GM21390 (cell line): ENCODE measurements around the gene LRP1.

Source experiments
- ATAC-seq: cut with Tn5 transposase; IDR thresholded peaks from one replicate; pipeline ENCODE4 v1.9.1; 2021; ENCODE audit not compliant: unreplicated experiment

LRP1 gene

GRCh38 chr12:57208631-57209282, 80.5 kb downstream of the LRP1 start:
- ATAC-seq: no peak

DNA sequence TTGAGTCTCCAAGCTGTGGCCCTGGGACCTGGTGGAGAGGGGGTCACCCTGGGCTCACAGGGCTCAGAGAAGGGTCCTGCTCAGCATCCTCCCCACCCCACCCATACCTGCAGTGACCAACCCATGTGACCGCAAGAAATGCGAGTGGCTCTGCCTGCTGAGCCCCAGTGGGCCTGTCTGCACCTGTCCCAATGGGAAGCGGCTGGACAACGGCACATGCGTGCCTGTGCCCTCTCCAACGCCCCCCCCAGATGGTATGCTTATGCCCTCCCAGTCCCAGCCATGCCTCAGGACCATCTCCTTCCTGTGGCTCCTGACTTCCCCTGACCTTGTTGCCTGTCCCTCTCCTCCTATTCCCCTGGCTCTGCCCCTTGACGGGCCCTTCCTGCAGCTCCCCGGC, 81.6 kb downstream of the LRP1 start:
- ATAC-seq: no peak

DNA sequence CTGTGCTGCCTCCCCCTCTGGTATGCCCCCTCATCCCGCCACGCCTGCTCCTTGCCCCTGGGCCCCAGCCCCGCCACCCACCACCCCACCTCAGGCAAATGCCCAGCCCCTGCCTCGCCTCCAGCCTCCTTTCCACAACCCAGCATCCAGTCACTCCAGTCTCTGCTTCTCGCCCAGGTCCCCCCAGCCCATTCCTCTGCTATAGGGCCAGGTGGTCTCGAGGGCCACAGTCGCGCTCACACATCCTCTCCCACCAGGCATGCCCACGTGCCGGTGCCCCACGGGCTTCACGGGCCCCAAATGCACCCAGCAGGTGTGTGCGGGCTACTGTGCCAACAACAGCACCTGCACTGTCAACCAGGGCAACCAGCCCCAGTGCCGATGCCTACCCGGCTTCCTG, 82.2 kb downstream of the LRP1 start:
- ATAC-seq: no peak

DNA sequence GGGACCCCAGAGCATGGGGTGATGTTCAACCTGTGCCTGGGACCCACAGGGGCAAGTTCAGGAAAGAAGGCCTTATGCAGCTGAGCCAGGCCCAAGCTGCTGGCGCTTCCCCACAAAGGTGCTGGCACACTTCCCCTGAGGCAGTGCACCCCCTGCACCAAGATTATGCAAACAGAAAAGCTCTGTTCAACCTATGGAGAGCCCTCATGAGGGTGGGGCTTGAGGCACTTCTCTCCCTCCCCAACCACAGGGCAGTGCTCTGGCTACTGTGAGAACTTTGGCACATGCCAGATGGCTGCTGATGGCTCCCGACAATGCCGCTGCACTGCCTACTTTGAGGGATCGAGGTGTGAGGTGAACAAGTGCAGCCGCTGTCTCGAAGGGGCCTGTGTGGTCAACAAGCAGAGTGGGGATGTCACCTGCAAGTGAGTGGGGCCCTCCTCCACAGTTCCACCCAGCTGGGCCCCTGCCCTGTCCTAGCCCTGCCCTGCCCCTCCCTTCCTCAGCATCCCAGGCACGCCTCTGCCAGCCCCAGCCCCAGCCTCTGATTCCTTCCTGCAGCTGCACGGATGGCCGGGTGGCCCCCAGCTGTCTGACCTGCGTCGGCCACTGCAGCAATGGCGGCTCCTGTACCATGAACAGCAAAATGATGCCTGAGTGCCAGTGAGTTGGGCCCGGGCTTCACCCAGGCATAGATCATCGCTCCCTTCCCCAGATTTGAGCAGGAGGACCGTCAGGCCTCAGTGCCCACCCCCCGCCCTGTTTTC, 82.8 kb downstream of the LRP1 start:
- ATAC-seq: no peak

DNA sequence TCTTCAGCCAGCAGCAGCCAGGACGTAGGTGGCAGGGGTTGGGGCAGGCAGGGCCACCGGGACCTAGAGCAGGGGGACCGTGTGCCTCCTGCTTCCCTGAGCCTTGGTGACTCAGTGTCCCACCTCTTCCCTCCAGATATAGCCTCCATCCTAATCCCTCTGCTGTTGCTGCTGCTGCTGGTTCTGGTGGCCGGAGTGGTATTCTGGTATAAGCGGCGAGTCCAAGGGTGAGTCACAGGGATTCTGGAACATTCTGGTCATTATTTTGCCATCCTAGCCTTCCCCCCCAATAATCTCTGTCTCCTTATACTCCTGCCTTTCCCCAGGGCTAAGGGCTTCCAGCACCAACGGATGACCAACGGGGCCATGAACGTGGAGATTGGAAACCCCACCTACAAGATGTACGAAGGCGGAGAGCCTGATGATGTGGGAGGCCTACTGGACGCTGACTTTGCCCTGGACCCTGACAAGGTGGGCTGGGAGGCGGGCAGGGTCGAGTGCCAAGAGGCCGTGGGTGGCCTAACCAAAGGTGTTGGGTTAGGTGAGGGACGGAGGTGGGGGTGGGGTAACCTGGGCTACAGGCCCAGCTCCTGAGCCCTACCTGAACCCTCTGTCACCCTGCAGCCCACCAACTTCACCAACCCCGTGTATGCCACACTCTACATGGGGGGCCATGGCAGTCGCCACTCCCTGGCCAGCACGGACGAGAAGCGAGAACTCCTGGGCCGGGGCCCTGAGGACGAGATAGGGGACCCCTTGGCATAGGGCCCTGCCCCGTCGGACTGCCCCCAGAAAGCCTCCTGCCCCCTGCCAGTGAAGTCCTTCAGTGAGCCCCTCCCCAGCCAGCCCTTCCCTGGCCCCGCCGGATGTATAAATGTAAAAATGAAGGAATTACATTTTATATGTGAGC, 83.8 kb downstream of the LRP1 start:
- ATAC-seq: no peak

DNA sequence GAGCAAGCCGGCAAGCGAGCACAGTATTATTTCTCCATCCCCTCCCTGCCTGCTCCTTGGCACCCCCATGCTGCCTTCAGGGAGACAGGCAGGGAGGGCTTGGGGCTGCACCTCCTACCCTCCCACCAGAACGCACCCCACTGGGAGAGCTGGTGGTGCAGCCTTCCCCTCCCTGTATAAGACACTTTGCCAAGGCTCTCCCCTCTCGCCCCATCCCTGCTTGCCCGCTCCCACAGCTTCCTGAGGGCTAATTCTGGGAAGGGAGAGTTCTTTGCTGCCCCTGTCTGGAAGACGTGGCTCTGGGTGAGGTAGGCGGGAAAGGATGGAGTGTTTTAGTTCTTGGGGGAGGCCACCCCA, 84.4 kb downstream of the LRP1 start:
- ATAC-seq: no peak

DNA sequence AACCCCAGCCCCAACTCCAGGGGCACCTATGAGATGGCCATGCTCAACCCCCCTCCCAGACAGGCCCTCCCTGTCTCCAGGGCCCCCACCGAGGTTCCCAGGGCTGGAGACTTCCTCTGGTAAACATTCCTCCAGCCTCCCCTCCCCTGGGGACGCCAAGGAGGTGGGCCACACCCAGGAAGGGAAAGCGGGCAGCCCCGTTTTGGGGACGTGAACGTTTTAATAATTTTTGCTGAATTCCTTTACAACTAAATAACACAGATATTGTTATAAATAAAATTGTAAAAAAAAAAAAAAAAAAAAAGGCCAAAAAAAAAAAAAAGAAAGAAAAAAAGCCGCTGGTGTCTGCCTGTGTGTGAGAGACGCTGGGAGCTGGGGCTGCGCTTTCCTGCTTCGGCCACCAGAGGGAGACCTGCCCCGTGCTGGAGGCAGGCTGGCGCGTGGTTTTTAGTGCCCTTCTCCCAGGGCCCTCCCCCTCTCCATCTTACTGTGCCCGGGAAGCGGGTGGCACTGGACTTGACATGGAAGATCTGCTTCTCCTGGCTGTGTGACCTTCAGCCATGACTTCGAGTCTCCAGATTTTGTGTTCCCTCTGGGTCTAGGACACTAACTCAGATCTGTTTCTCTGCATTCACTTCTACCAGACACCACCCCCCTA, 84.9 kb downstream of the LRP1 start:
- ATAC-seq: peak; percentile 39

DNA sequence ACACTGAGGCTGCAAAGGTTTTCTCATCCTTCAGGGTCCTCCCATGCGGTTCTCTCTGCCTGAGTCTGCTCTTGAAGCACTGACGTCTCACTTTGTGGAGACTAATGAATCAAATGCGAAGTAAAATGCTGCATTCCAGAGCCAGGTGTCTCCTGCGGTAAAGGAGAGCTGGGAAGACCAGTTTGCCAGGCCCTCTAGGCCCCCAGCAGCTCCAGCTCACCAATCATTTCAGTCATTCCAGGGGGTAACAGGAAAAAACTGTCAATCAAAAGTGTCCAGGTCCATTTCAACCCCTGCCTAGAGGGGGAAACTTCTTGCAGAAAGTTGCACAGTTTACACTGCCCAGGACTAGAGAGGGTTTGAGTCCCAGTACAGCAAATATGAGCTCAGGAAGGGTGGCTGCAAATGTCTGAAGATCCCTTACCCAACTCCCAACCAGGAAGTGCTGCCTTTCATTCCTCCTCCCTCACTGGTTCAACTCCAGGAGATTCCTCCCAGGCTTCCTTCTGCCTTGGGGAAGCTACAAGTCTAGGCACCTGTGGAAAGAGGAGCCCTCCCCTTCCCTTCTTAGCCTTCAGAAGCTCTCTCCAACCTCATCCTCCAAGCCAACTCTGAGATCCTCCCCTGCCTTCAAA, 85.6 kb downstream of the LRP1 start:
- no peak for ATAC-seq

DNA sequence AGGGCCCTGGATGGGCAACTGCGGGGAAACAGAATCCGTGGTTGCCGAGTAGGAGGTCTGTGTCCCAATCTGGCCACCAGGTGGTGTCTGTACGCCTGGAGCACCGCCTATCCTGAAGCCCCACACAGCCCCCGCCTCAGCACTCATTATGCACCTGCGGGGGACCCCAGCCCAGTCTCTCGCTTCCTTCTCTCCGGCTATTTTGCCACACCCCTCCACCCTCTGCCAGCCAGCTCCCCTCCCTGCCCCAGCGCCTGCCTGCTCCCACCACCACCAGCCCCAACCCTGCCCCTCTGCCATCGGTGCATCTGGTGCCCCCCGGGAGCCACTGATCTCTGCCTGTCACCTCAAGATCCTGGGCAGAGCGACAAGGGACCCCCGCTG, 86.1 kb downstream of the LRP1 start:
- ATAC-seq: no peak

DNA sequence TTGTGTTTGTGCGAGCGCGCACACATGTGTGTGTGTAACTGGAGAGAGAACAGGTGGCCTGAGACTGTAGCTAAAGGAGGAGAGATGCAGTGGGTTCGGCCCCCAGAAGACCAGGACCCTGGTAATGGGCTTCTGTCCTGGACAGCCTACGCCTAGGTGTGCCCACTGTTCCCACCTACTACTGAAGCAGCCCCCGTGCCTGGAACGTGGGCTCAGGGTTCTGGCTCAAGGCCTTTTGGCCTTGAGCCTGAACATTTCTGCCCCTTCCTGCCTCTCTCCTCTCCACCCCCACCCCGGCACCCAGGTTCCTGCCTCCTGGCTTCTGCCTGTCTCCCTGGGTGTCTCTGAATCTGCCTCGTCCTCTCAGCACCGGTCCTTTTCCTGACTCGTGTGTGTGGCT, 86.8 kb downstream of the LRP1 start:
- ATAC-seq: no peak

DNA sequence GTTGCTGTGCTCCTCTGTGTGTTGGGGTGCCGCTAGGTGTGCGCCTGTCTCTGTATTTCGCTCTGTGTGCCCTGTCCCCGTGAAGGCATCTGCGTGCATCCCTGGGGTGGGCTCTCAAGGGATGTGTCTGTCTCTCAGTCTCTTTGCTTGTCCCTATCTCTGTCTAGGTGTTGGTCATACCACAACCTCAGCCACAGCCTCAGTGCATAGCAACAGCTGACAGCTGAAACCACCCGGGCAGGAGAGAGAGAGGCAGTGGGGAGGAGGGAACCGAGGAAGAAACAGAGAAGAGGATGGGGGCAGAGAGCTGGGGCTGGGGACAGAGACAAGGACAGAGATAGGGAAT, 87.4 kb downstream of the LRP1 start:
- no peak for ATAC-seq

- ATAC-seq: no peak
Observed at GRCh38 chr12:57216014-57216911, 88.0 kb downstream of the LRP1 start, which contains the start of gene NXPH4. NXPH4 (plus strand) TSS chr12:57216794; CDS start chr12:57216970, 176 bp downstream.

DNA sequence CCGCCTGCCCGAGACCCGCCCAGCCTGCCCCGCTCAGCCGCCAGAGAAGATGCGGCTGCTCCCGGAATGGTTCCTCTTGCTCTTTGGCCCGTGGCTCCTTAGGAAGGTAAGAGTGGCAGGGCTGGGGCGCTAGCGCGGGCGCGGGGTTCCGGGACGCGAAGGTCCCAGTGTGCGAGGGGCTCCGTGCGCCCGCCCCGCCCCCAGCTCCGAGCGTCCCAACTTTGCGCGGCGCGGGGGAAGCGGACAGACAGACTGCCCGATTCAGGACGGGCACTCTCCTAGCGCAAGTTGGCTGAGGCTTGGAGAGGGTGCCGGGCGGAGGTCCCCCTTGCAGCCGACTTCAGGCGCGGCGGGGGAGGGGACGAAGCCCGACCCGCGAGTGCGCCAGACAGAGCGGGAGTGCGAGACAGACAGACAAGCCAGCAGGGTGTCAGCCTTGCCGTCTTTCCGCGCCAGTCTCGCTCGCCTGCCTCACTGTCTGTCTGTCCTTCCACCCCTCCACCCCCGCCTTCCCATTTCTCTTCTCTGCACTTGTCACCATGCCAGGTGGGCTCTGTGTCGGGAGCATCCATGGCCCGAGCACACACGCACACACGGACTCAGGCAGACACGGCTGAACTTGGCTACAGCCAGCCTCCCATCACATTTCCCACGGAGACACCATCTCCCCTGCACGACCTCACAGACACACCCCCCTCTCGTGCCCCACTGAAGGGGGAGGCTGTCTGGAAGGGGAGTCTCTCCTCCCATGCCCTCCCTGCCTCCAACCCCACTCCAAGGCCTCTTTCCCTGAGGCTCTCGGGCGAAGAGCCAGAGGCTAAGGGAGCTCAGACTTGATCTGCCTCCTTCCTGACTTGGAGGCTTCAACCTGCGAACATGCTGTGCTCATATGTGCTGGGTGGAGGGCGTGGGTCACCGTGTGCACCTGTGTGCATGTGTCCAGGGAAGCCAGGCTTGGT, 88.9 kb downstream of the LRP1 start:
- no peak for ATAC-seq

- ATAC-seq: no peak
Observed at GRCh38 chr12:57218030-57218853, 90.0 kb downstream of the LRP1 start.

DNA sequence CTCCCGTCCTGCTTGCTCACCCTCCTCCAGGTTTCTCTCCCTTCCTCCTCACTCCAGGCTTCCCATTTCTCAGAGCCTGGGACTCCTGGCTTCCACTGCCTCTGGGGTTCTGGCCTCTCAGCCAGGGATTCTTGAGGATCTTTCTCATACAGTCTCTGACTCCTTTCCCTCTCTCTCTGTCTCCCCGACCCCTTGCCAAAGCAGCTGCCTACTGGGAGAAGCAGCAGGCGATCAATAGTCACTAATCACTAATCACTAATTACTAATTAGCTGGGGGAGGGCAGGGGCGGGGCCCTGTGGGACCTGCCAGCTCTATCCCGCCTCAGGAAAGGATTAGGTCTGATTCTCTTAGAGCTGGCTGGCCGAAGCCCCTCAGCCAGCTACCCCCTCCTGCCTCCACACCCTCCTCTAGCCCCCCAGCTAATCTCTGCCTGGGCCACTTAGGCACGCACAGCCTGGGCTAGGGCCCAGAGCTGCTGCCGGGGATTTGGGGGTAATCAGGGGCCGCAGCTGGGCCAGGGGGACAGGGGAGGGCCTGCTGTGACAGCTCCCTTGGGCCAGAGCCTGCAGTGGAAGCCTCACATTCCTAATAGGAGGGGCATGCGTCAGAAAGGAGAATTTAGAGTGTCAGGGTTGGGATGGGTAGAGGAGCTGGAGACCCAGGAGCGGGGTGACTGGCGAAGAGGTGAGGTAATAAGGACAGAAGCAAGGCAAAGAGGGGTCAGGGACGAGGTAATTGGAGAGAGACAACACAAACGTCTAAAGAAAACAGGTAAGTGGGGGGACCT, 91.1 kb downstream of the LRP1 start:
- no peak for ATAC-seq

DNA sequence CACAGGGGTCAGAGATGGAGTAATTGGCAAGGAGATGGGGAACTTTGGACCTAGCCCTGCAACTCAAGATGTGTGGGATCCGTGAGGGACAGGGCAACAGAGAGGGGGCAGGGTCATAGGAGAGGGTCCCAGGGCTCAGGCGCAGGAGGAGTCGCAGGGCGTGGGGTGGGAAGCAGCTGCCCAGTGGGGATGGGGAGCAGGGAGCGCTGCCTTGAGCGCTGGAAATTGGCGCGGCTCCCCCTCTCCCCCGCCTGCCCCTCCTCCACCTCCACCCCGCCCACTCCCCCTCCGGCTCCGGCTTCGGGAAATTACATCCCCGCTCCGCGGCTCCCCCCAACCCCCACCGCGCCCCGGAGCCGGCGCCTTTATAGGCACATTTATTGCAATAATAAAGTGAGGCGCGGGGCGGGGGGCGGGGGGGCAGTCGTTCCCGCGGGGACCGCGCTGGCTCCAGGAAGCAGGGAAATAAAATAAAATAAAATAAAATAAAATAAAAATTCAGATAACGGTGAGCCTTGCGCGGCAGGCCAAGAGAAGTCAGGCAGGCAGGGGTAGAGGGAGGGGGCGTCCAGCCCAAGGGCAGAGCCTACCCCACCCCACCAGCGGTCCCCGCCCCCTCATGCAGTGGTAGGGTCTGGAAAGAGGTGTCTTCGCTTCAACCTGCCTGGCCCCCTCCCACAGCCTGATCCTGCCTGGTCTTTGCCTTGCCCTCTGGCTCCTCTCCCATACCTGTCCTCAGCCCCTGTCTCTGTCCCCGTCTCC, 91.9 kb downstream of the LRP1 start:
- ATAC-seq: no peak
